H1 (cell line): ENCODE data around the gene ARMH4. TPM values are rescaled to one million over a fixed set of nuclear protein-coding genes. Genes with fewer than 3 reads are reported as not detected.

Experiments used
- CTCF ChIA-PET: fragments of 300-600 bp; sonication (Branson Sonifier 250); formaldehyde crosslinking; loops from one replicate; lab custom pipeline; 2021; ENCODE audit not compliant: partially characterized antibody; lab: Charles Lee
- POLR2A ChIA-PET: fragments of 300-600 bp; sonication (Branson Sonifier 250); formaldehyde crosslinking; loops from one replicate; lab custom pipeline; 2021; ENCODE audit warnings: inconsistent platforms; ENCODE audit not compliant: partially characterized antibody; lab: Charles Lee
- DNase-seq, 2 experiments: peaks; one replicate each; pipeline versions ENCODE4 v3.0.0 to v3.0.0-alpha.2; 2010 to 2022; ENCODE audit warnings: low spot score in 2 of 2, low read depth in 1 of 2, mixed read lengths in 1 of 2
- FAIRE-seq: peaks from 2 replicates; lab custom pipeline; 2011; peaks lifted over from hg19 to GRCh38; lab: Jason Lieb, UNC
- H2AFZ ChIP-seq: 2 replicates; pipeline ENCODE4 v1.8.1; 2012; ENCODE audit warnings: low read length, inconsistent platforms
- H2AK5ac ChIP-seq: 2 replicates; pipeline ENCODE4 v1.6.1; 2013; ENCODE audit warnings: low read depth, low read length
- H2BK120ac ChIP-seq: replicated peaks from 2 replicates; pipeline ENCODE3; 2013; ENCODE audit warnings: low read depth, low read length, inconsistent platforms
- H2BK12ac ChIP-seq: 2 replicates; pipeline ENCODE4 v1.6.1; 2013; ENCODE audit warnings: low read depth, low read length
- H2BK15ac ChIP-seq: 2 replicates; pipeline ENCODE4 v1.6.1; 2013; ENCODE audit warnings: low read length
- H2BK20ac ChIP-seq: 2 replicates; pipeline ENCODE4 v1.6.1; 2013; ENCODE audit warnings: low read length
- H2BK5ac ChIP-seq: 2 replicates; pipeline ENCODE4 v1.6.1; 2013; ENCODE audit warnings: low read depth, low read length
- H3K14ac ChIP-seq: 2 replicates; pipeline ENCODE4 v1.6.1; 2013; ENCODE audit warnings: inconsistent platforms; ENCODE audit not compliant: insufficient read length
- H3K18ac ChIP-seq: 2 replicates; pipeline ENCODE4 v1.6.1; 2013; ENCODE audit warnings: low read length; ENCODE audit errors: extremely low read depth
- H3K23ac ChIP-seq: 2 replicates; pipeline ENCODE4 v1.6.1; 2013; ENCODE audit warnings: inconsistent platforms; ENCODE audit not compliant: insufficient read length
- H3K23me2 ChIP-seq: 2 replicates; pipeline ENCODE4 v1.6.1; 2013; ENCODE audit warnings: low read depth, low read length
- H3K27ac ChIP-seq: 2 replicates; pipeline ENCODE4 v1.6.1; 2011; ENCODE audit warnings: low read depth, low read length, inconsistent platforms
- H3K27me3 ChIP-seq, 4 experiments: replicated peaks in 1 of 4; 1 replicate in 1 of 4; 2 replicates in 3 of 4; pipeline versions ENCODE4 v1.6.1 to v1.8.1; 2011 to 2013; ENCODE audit warnings: low read length in 3 of 4, mild to moderate bottlenecking in 3 of 4, inconsistent platforms in 2 of 4, mixed read lengths in 2 of 4, moderate library complexity in 1 of 4; ENCODE audit not compliant: control insufficient read depth in 3 of 4, insufficient read depth in 3 of 4; ENCODE audit errors: extremely low read depth in 1 of 4
- H3K36me3 ChIP-seq, 4 experiments: 2 replicates each; pipeline versions ENCODE4 v1.6.1 to v1.8.1; 2011 to 2013; ENCODE audit warnings: mild to moderate bottlenecking in 4 of 4, low read length in 3 of 4, moderate library complexity in 2 of 4, control low read depth in 1 of 4, inconsistent platforms in 1 of 4; ENCODE audit not compliant: insufficient read depth in 4 of 4, control insufficient read depth in 2 of 4
- H3K4ac ChIP-seq: replicated peaks from 2 replicates; pipeline ENCODE3; 2013; ENCODE audit warnings: low read length, low read depth, mixed read lengths, inconsistent platforms; ENCODE audit not compliant: insufficient read length
- H3K4me1 ChIP-seq, 4 experiments: replicated peaks in 1 of 4; 1 replicate in 1 of 4; 2 replicates in 3 of 4; pipeline versions ENCODE4 v1.6.1 to v1.8.1; 2011 to 2013; ENCODE audit warnings: low read length in 3 of 4, inconsistent platforms in 2 of 4, mixed read lengths in 1 of 4; ENCODE audit not compliant: insufficient read depth in 4 of 4, control insufficient read depth in 3 of 4
- H3K4me2 ChIP-seq, 2 experiments: 2 replicates each; pipeline versions ENCODE4 v1.6.1 to v1.8.1; 2011 to 2013; ENCODE audit warnings: low read depth in 2 of 2, low read length in 2 of 2, control low read depth in 1 of 2, inconsistent platforms in 1 of 2, mild to moderate bottlenecking in 1 of 2; ENCODE audit not compliant: insufficient read depth in 1 of 2
- H3K4me3 ChIP-seq, 4 experiments: fragments of 200-600, 300-600 bp in 1 of 4; sonication (generic), shearing (Covaris generic), sonication (Bioruptor Twin) in 1 of 4; 2 replicates each; pipeline versions ENCODE4 v1.5.1 to v1.8.1; 2011 to 2016; ENCODE audit warnings: low read length in 4 of 4, low read depth in 3 of 4, control low read depth in 2 of 4, inconsistent platforms in 2 of 4, mild to moderate bottlenecking in 2 of 4, mixed read lengths in 1 of 4, moderate library complexity in 1 of 4; ENCODE audit not compliant: insufficient read depth in 2 of 4; ENCODE audit errors: extremely low read depth in 1 of 4
- H3K56ac ChIP-seq: replicated peaks from 2 replicates; pipeline ENCODE3; 2013; ENCODE audit warnings: low read depth, mild to moderate bottlenecking, mixed read lengths, low read length, inconsistent platforms; ENCODE audit not compliant: insufficient read length
- H3K79me1 ChIP-seq: 2 replicates; pipeline ENCODE4 v1.6.1; 2013; ENCODE audit warnings: low read depth, low read length, control low read depth
- H3K79me2 ChIP-seq, 2 experiments: 2 replicates each; pipeline versions ENCODE4 v1.6.1 to v1.8.1; 2012 to 2013; ENCODE audit warnings: low read length in 2 of 2, mild to moderate bottlenecking in 2 of 2, inconsistent platforms in 1 of 2; ENCODE audit not compliant: insufficient read depth in 2 of 2, control insufficient read depth in 1 of 2
- H3K9ac ChIP-seq, 4 experiments: replicated peaks in 1 of 4; 1 replicate in 1 of 4; 2 replicates in 3 of 4; pipeline versions ENCODE4 v1.6.1 to v1.8.1; 2011 to 2013; ENCODE audit warnings: low read depth in 3 of 4, low read length in 3 of 4, control low read depth in 2 of 4, mild to moderate bottlenecking in 2 of 4, moderate library complexity in 2 of 4, inconsistent platforms in 1 of 4; ENCODE audit errors: extremely low read depth in 1 of 4
- H3K9me3 ChIP-seq, 2 experiments: 2 replicates each; pipeline versions ENCODE4 v1.6.1 to v1.8.1; 2012 to 2013; ENCODE audit warnings: mild to moderate bottlenecking in 2 of 2, moderate library complexity in 2 of 2, control low read depth in 1 of 2, inconsistent platforms in 1 of 2, low read depth in 1 of 2, low read length in 1 of 2, mixed read lengths in 1 of 2; ENCODE audit not compliant: insufficient read depth in 2 of 2
- H4K20me1 ChIP-seq, 2 experiments: replicated peaks in 1 of 2; 2 replicates each; pipeline versions ENCODE3 to v1.8.1; 2011 to 2013; ENCODE audit warnings: inconsistent platforms in 2 of 2, low read length in 2 of 2, mild to moderate bottlenecking in 1 of 2; ENCODE audit not compliant: insufficient read depth in 2 of 2, control insufficient read depth in 1 of 2
- H4K5ac ChIP-seq: 2 replicates; pipeline ENCODE4 v1.6.1; 2013; ENCODE audit warnings: low read length, low read depth, mixed read lengths, inconsistent platforms; ENCODE audit not compliant: insufficient read length
- H4K8ac ChIP-seq: 2 replicates; pipeline ENCODE4 v1.8.0; 2013; ENCODE audit warnings: mild to moderate bottlenecking, moderate library complexity, low read length, inconsistent platforms; ENCODE audit not compliant: insufficient read depth; ENCODE audit errors: extremely low read depth
- H4K91ac ChIP-seq: replicated peaks from 2 replicates; pipeline ENCODE3; 2013; ENCODE audit warnings: low read length, mixed read lengths, inconsistent platforms; ENCODE audit not compliant: insufficient read length
- BRCA1 ChIP-seq: IDR thresholded peaks from 2 replicates; pipeline ENCODE4 v1.6.1; 2012; ENCODE audit warnings: low read depth, low read length, improper control_type of control experiment
- CHD1 ChIP-seq: IDR thresholded peaks from 2 replicates; pipeline ENCODE4 v1.6.1; 2012; ENCODE audit warnings: low read depth, low read length, improper control_type of control experiment
- CREB1 ChIP-seq: IDR thresholded peaks from 2 replicates; pipeline ENCODE4 v1.6.1; 2012; ENCODE audit warnings: inconsistent platforms
- GABPA ChIP-seq: IDR thresholded peaks from 2 replicates; pipeline ENCODE4 v1.6.1; 2011; ENCODE audit warnings: mild to moderate bottlenecking, low read length, moderate library complexity, borderline replicate concordance; ENCODE audit not compliant: insufficient read depth
- HDAC6 ChIP-seq: IDR thresholded peaks from one replicate; pipeline ENCODE4 v1.7.1; 2012; ENCODE audit warnings: low read depth, mild to moderate bottlenecking, inconsistent platforms, low read length, moderate library complexity
- KDM4A ChIP-seq: IDR thresholded peaks from one replicate; pipeline ENCODE4 v1.7.1; 2012; ENCODE audit warnings: low read depth, mild to moderate bottlenecking, moderate library complexity, low read length, inconsistent platforms; ENCODE audit not compliant: severe bottlenecking
- PHF8 ChIP-seq: fragments of 200-600 bp; sonication (generic); conservative IDR thresholded peaks from 2 replicates; pipeline ENCODE4 v1.7.1; 2012; ENCODE audit warnings: low read depth, mild to moderate bottlenecking, inconsistent platforms, low read length, moderate library complexity
- POU5F1 ChIP-seq: IDR thresholded peaks from 2 replicates; pipeline ENCODE4 v1.6.1; 2011; ENCODE audit warnings: low read depth, mild to moderate bottlenecking, low read length, moderate library complexity
- RBBP5 ChIP-seq: IDR thresholded peaks from 2 replicates; pipeline ENCODE4 v1.7.1; 2012; ENCODE audit warnings: low read depth, mild to moderate bottlenecking, inconsistent platforms, low read length, moderate library complexity, borderline replicate concordance
- RXRA ChIP-seq: IDR thresholded peaks from 2 replicates; pipeline ENCODE4 v1.6.1; 2011; ENCODE audit warnings: low read depth, mild to moderate bottlenecking, low read length, moderate library complexity; ENCODE audit not compliant: insufficient read depth
- SAP30 ChIP-seq: fragments of 300-600 bp; sonication (generic); IDR thresholded peaks from 2 replicates; pipeline ENCODE4 v1.7.1; 2012; ENCODE audit warnings: low read length, moderate library complexity, mild to moderate bottlenecking, inconsistent platforms; ENCODE audit not compliant: insufficient read depth, insufficient replicate concordance
- SP4 ChIP-seq: IDR thresholded peaks from 2 replicates; pipeline ENCODE4 v1.6.1; 2012; ENCODE audit warnings: low read length, inconsistent platforms
- SUZ12 ChIP-seq: fragments of 200-600 bp; sonication (generic); IDR thresholded peaks from 2 replicates; pipeline ENCODE4 v1.6.1; 2012; ENCODE audit warnings: mild to moderate bottlenecking, inconsistent platforms, low read length, moderate library complexity, mixed read lengths
- TBP ChIP-seq: IDR thresholded peaks from 2 replicates; pipeline ENCODE4 v1.6.1; 2011; ENCODE audit warnings: low read depth, low read length, improper control_type of control experiment
- TCF12 ChIP-seq: IDR thresholded peaks from 2 replicates; pipeline ENCODE4 v1.6.1; 2011; ENCODE audit warnings: low read depth, mild to moderate bottlenecking, low read length
- YY1 ChIP-seq: IDR thresholded peaks from 2 replicates; pipeline ENCODE4 v1.6.1; 2011; ENCODE audit warnings: low read depth, mild to moderate bottlenecking, low read length
- WGBS, 2 experiments: shearing (Covaris generic) in 1 of 2; methylation state at CpG; one replicate each; pipeline versions ENCODE4 v1.1.6 to v1.1.7; 2013 to 2015; ENCODE audit warnings: low lambda C conversion rate in 2 of 2, mixed read lengths in 2 of 2, inconsistent platforms in 1 of 2, low coverage in 1 of 2, missing lambda C conversion rate in 1 of 2; ENCODE audit not compliant: insufficient replicate concordance in 2 of 2, insufficient coverage in 1 of 2, insufficient read length in 1 of 2; ENCODE audit errors: extremely low coverage in 1 of 2, missing lambda C conversion rate in 1 of 2; 5-methylcytosine and 5-hydroxymethylcytosine counted together
- polyA plus RNA-seq, 7 experiments: library from polyadenylated mRNA; depleted of rRNA in 3 of 7; stranded (reverse) in 5 of 7; unstranded in 2 of 7; fragments of >200 nt in 5 of 7; fragments of 200-250 nt in 2 of 7; gene quantifications; 1 replicate in 5 of 7; 2 replicates in 1 of 7; 4 replicates in 1 of 7; pipeline versions ENCODE4 v1.2.1 to v1.2.3, GENCODE V29; 2011 to 2013; ENCODE audit warnings: missing spikeins in 2 of 7, mixed read lengths in 2 of 7
- total RNA-seq: library from RNA; stranded (reverse); fragmentation: NEBNext Ultra II Directional; extraction: Animal tissue kit (Norgen Biotek cat#: 25700); gene quantifications from 2 replicates; pipeline ENCODE4 v1.2.1, GENCODE V29; 2021

ARMH4 gene
- total and polyA plus RNA-seq, 2 of the 8 experiments (the other 6 are each of a cell fraction or from before 2014, with no cell fraction given), result 7.1 to 25.4 TPM

DNA sequence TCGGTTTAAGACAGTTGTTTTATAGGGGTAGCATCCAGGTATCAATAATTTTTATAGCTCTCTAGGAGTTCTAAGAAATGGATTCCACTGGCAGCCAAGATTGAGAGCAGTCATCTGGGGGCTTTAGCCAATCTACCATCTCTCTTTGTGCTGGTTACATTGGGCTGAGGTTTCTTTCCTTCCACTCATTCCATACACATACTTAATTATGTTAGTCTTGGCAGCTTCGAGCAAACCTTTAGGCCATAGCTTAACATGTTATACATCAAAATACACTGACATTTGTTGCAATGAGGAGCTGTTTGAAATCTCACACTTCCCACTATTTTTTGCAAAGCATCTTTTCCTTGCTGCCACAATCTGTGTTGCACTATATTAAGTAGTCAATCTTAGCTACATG, 63.1 kb downstream of the ARMH4 start:
- no peak for DNase-seq
- no peak for TF ChIP-seq SAP30
- no peak for TF ChIP-seq RBBP5
- no peak for TF ChIP-seq POU5F1
- TF ChIP-seq KDM4A, result no peak
- no peak for TF ChIP-seq TBP
- no peak for TF ChIP-seq CREB1
- no peak for TF ChIP-seq GABPA
- TF ChIP-seq YY1, result no peak
- TF ChIP-seq BRCA1, result no peak
- TF ChIP-seq PHF8, result no peak
- no peak for TF ChIP-seq HDAC6
- no peak for TF ChIP-seq CHD1
- TF ChIP-seq RXRA, result no peak
- TF ChIP-seq SP4, result no peak
- TF ChIP-seq TCF12, result no peak
- no peak for TF ChIP-seq SUZ12
- TF ChIP-seq, all 59 proteins: peak for 0
- WGBS, 2 experiments, result 94% methylated on average over 2 of the region's 2 CpGs; no CpG with 5 or more reads in 1 of the 2 experiments
- Histone ChIP-seq H4K91ac (no peak overlapping the region), H2AK5ac (no peak overlapping the region), H3K27ac (no peak overlapping the region), H3K9ac (no peak overlapping the region), H2BK15ac (no peak overlapping the region), H2BK20ac (no peak overlapping the region), H2AFZ (no peak overlapping the region), H2BK5ac (no peak overlapping the region), H3K79me1 (no peaks in the 10 kb centered on the region), H4K8ac (no peak overlapping the region), H3K4me2 (no peak overlapping the region), H3K27me3 (no peaks in the 10 kb centered on the region), H2BK120ac (no peak overlapping the region), H3K4me1 (no peaks in the 10 kb centered on the region), H3K18ac (no peak overlapping the region), H3K4me3 (no peak overlapping the region), H3K4ac (no peak overlapping the region), H3K79me2 (no peaks in the 10 kb centered on the region), H3K23me2 (no peaks in the 10 kb centered on the region), H4K5ac (no peak overlapping the region), H3K14ac (no peak overlapping the region), H2BK12ac (no peak overlapping the region), H3K36me3 (no peaks in the 10 kb centered on the region), H3K56ac (no peak overlapping the region), H3K9me3 (no peaks in the 10 kb centered on the region), H4K20me1 (no peaks in the 10 kb centered on the region), H3K23ac (no peak overlapping the region)
- CTCF ChIA-PET, result interaction anchor here (0.9 to 1.8 kb wide), 5 partner anchors 14 to 562 kb away, joined by 3 to 6 read pairs (median 4); no protein-coding TSS in a partner anchor
- no peak for FAIRE-seq
- POLR2A ChIA-PET, result no interaction called here
